ENCODE results near the gene KIFC1.
A peak's percentile ranks its signal among the peaks of the same experiment; 100 is the strongest.

- TF ChIP-seq, protein P1, sequence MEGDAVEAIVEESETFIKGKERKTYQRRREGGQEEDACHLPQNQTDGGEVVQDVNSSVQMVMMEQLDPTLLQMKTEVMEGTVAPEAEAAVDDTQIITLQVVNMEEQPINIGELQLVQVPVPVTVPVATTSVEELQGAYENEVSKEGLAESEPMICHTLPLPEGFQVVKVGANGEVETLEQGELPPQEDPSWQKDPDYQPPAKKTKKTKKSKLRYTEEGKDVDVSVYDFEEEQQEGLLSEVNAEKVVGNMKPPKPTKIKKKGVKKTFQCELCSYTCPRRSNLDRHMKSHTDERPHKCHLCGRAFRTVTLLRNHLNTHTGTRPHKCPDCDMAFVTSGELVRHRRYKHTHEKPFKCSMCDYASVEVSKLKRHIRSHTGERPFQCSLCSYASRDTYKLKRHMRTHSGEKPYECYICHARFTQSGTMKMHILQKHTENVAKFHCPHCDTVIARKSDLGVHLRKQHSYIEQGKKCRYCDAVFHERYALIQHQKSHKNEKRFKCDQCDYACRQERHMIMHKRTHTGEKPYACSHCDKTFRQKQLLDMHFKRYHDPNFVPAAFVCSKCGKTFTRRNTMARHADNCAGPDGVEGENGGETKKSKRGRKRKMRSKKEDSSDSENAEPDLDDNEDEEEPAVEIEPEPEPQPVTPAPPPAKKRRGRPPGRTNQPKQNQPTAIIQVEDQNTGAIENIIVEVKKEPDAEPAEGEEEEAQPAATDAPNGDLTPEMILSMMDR (conservative IDR thresholded peaks at IDR 0.05; ENCODE audit: low read depth, low read length) = peak; percentile 44
- TF ChIP-seq EZH2 (IDR thresholded peaks at IDR 0.05; ENCODE audit: borderline replicate concordance, low read depth, low read length, poor library complexity, severe bottlenecking) = no peak
These were observed 36.8 kb downstream of the KIFC1 start for GRCh38 chr6:33428224-33428965.
